OCI-LY7 (cell line): ENCODE measurements around the gene CYRIA. TPM values are rescaled to one million over a fixed set of nuclear protein-coding genes. Genes with fewer than 3 reads are reported as not detected.

Source experiments
- BruUV-seq: library from RNA; stranded (reverse); fragments of 400-500 nt; replicated peaks from 2 replicates; lab custom pipeline; 2021; lab: Mats Ljungman, UMichigan
- CTCF ChIA-PET: fragments of 300-600 bp; sonication (Branson Sonifier 250); formaldehyde crosslinking; loops from one replicate; lab custom pipeline; 2022; ENCODE audit warnings: antibody characterized with exemption; ENCODE audit not compliant: unreplicated experiment; lab: Charles Lee
- POLR2A ChIA-PET: fragments of 300-600 bp; sonication (Branson Sonifier 250); formaldehyde crosslinking; loops from one replicate; lab custom pipeline; 2022; ENCODE audit warnings: antibody characterized with exemption; lab: Charles Lee
- DNase-seq: peaks from one replicate; pipeline ENCODE4 v3.0.0-alpha.2; 2015; ENCODE audit warnings: low spot score
- H2AFZ ChIP-seq: fragments of 200-600 bp; sonication (generic), shearing (Covaris generic); 2 replicates; pipeline ENCODE4 v1.6.1; 2014; ENCODE audit warnings: mild to moderate bottlenecking, antibody characterized with exemption, low read length, moderate library complexity
- H3K27ac ChIP-seq: fragments of 200-600 bp; sonication (generic); 2 replicates; pipeline ENCODE4 v1.5.1; 2014; ENCODE audit warnings: mixed run types, low read depth, mild to moderate bottlenecking, moderate library complexity, low read length, inconsistent platforms; ENCODE audit not compliant: poor library complexity, severe bottlenecking
- H3K36me3 ChIP-seq: fragments of 200-600 bp; sonication (generic); 2 replicates; pipeline ENCODE4 v1.6.1; 2014; ENCODE audit warnings: mild to moderate bottlenecking, antibody characterized with exemption, low read length, moderate library complexity, mixed read lengths; ENCODE audit not compliant: insufficient read depth
- H3K4me1 ChIP-seq: fragments of 200-600 bp; sonication (generic); 2 replicates; pipeline ENCODE4 v1.5.1; 2014; ENCODE audit warnings: mild to moderate bottlenecking, low read length; ENCODE audit not compliant: insufficient read depth, poor library complexity, severe bottlenecking
- H3K4me2 ChIP-seq: fragments of 200-600 bp; sonication (generic); 2 replicates; pipeline ENCODE4 v1.6.1; 2014; ENCODE audit warnings: mild to moderate bottlenecking, low read length
- H3K4me3 ChIP-seq: fragments of 200-600 bp; sonication (generic); 2 replicates; pipeline ENCODE4 v1.5.1; 2014; ENCODE audit warnings: mild to moderate bottlenecking, low read depth, low read length; ENCODE audit not compliant: poor library complexity, severe bottlenecking
- H3K79me2 ChIP-seq: fragments of 200-600 bp; sonication (generic); 2 replicates; pipeline ENCODE4 v1.6.1; 2016; ENCODE audit warnings: low read depth, mild to moderate bottlenecking, low read length, moderate library complexity, mixed read lengths; ENCODE audit not compliant: insufficient read depth
- H3K9me2 ChIP-seq: fragments of 200-600 bp; sonication (generic); 2 replicates; pipeline ENCODE4 v1.6.1; 2016; ENCODE audit warnings: mild to moderate bottlenecking, low read length, mixed read lengths; ENCODE audit not compliant: insufficient read depth
- H3K9me3 ChIP-seq: fragments of 200-600 bp; sonication (generic); 2 replicates; pipeline ENCODE4 v1.6.1; 2014; ENCODE audit warnings: mild to moderate bottlenecking, mixed run types, low read length, mixed read lengths
- H4K20me1 ChIP-seq: fragments of 200-600 bp; sonication (generic); 2 replicates; pipeline ENCODE4 v1.6.1; 2014; ENCODE audit warnings: mild to moderate bottlenecking, antibody characterized with exemption, low read length, moderate library complexity, mixed read lengths; ENCODE audit not compliant: insufficient read depth
- EZH2phosphoT487 ChIP-seq: fragments of 200-600 bp; sonication (generic); IDR thresholded peaks from 2 replicates; pipeline ENCODE4 v1.6.1; 2018; ENCODE audit warnings: low read depth, borderline replicate concordance, mild to moderate bottlenecking, mixed run types, antibody characterized with exemption, low read length, moderate library complexity, mixed read lengths
- intact Hi-C: fragments of 100-400 bp; cut with micrococcal nuclease; formaldehyde crosslinking; loops from one replicate; pipeline ENCODE4 v1.10.0; 2022; ENCODE audit not compliant: unreplicated experiment
- total RNA-seq, 2 experiments: library from RNA; depleted of rRNA in 1 of 2; stranded (reverse); fragments of >200 nt in 1 of 2; shearing (Covaris generic) in 1 of 2; gene quantifications; 2 replicates each; pipeline ENCODE4 v1.2.3, GENCODE V29; 2014 to 2022
- TF ChIP-seq, protein P1 (sequence below): fragments of 200-600 bp; sonication (generic); conservative IDR thresholded peaks from 2 replicates; pipeline ENCODE4 v1.5.1; 2014; ENCODE audit warnings: mild to moderate bottlenecking, antibody characterized with exemption, low read length, moderate library complexity, mixed read lengths

The CYRIA gene
- total RNA-seq, 2 experiments from 2014 or later = 5.0 to 11.7 TPM

DNA sequence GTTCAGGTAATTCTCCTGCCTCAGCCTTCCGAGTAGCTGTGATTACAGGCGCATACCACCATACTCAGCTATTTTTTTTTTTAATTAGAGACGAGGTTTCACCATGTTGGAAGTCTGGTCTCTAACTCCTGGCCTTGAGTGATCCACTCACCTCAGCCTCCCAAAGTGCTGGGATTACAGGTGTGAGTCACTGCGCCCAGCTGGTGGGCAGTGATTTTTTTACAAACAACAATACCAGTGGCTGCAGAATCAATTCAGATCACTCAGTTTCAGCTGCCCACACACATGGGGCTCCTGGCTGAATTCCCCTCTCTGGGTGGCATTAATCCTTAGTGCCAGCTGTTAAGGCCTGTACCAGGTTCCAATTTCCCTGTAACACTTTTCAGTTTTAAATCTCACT, 13.3 kb upstream of the CYRIA start:
- CTCF ChIA-PET = interaction anchor here (0.8 to 1.3 kb wide), 2 partner anchors 10 to 61 kb away, joined by 3 read pairs; no protein-coding TSS in a partner anchor
- H3K36me3 ChIP-seq = no peaks in the 10 kb centered on the region; the same call in 1 of the 2 replicates

DNA sequence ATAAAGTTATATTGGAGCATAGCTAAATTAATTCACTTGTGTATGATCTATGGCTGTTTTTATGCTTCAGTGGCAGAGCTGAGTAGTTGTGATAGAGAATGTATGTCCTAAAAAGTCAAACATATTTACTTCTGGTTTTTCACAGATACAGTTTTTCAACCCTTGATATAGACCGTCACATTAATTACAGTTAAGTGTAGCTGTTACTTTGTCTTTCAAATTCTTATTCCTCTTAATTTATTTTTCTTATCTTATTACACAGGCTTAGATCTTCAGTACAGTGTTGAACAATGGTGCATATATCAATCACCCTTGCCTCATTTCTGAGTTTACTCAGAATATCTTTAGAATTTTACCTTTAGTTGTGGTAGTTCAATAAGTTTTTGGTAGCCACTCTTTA, 12.2 kb upstream of the CYRIA start:
- Histone ChIP-seq H3K4me2 (no peak overlapping the region), H2AFZ (no peak overlapping the region), H3K9me2 (no peaks in the 10 kb centered on the region), H3K4me3 (no peak overlapping the region), H3K79me2 (no peaks in the 10 kb centered on the region), H3K36me3 (no peaks in the 10 kb centered on the region; the same call in 1 of the 2 replicates), H3K4me1 (peaks cover 31% of the 10 kb centered on the region), H3K9me3 (peaks cover 21% of the 10 kb centered on the region), H4K20me1 (no peaks in the 10 kb centered on the region), H3K27ac (no peak overlapping the region)
- no peak for TF ChIP-seq EZH2phosphoT487
- TF ChIP-seq, protein P1, sequence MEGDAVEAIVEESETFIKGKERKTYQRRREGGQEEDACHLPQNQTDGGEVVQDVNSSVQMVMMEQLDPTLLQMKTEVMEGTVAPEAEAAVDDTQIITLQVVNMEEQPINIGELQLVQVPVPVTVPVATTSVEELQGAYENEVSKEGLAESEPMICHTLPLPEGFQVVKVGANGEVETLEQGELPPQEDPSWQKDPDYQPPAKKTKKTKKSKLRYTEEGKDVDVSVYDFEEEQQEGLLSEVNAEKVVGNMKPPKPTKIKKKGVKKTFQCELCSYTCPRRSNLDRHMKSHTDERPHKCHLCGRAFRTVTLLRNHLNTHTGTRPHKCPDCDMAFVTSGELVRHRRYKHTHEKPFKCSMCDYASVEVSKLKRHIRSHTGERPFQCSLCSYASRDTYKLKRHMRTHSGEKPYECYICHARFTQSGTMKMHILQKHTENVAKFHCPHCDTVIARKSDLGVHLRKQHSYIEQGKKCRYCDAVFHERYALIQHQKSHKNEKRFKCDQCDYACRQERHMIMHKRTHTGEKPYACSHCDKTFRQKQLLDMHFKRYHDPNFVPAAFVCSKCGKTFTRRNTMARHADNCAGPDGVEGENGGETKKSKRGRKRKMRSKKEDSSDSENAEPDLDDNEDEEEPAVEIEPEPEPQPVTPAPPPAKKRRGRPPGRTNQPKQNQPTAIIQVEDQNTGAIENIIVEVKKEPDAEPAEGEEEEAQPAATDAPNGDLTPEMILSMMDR = no peak
- BruUV-seq = no TSS peak
- intact Hi-C loops = no loop called here
- ChIA-PET POLR2A (interaction anchor here (1.3 to 3.3 kb wide), 4 partner anchors 13 to 56 kb away, joined by 3 to 15 read pairs (median 8); no protein-coding TSS in a partner anchor), CTCF (no interaction called here)
- DNase-seq = no peak

More for the DNA sequence above, 13.3 kb upstream of the CYRIA start:
- BruUV-seq = no TSS peak
- POLR2A ChIA-PET = interaction anchor here (0.7 to 3.3 kb wide), 10 partner anchors 9 to 68 kb away, joined by 3 to 15 read pairs (median 4); no protein-coding TSS in a partner anchor
- no peaks in the 10 kb centered on the region for H3K79me2 ChIP-seq
- H2AFZ ChIP-seq = peak overlapping the region; percentile 68; the same call in 1 of the 2 replicates
- H3K9me3 ChIP-seq = peaks cover 21% of the 10 kb centered on the region
- no peaks in the 10 kb centered on the region for H3K9me2 ChIP-seq
- no peak overlapping the region for H3K27ac ChIP-seq
- H3K4me1 ChIP-seq = peaks cover 31% of the 10 kb centered on the region
- no peak for DNase-seq
- H3K4me2 ChIP-seq = 0 out of 2 replicates have a peak overlapping the region, but pooled peaks have one; percentile 22
- H4K20me1 ChIP-seq = no peaks in the 10 kb centered on the region
- no peak overlapping the region for H3K4me3 ChIP-seq
- TF ChIP-seq, protein P1 = no peak
- no peak for TF ChIP-seq EZH2phosphoT487
- intact Hi-C loops = no loop called here

DNA sequence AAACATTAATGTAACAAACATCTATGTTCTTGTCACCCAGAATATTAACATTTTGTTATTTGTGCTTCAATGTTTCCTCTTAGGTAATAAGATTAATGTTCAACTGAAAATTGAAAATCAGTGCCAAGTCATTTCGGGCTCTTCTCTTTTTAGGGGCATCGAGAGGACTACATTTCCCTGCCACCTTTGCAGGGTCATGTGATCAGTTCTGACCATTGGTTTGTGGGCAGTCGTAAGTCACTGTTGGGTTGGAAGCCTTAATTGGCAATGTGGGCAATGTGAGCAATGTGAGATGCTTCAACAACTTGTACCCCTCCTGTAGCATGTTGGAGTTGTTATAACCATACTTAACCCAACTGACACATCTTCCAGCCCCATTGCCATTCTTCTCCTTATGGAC, 10.1 kb upstream of the CYRIA start:
- H3K4me2 ChIP-seq = no peak overlapping the region
- H3K27ac ChIP-seq = no peak overlapping the region
- H3K4me1 ChIP-seq = peaks cover 31% of the 10 kb centered on the region
- no peak overlapping the region for H2AFZ ChIP-seq
- no peaks in the 10 kb centered on the region for H3K9me2 ChIP-seq
- TF ChIP-seq, protein P1 = no peak
- no peak for TF ChIP-seq EZH2phosphoT487
- H4K20me1 ChIP-seq = no peaks in the 10 kb centered on the region
- H3K36me3 ChIP-seq = no peaks in the 10 kb centered on the region; the same call in 1 of the 2 replicates
- H3K4me3 ChIP-seq = no peak overlapping the region
- intact Hi-C loops = no loop called here
- no peak for DNase-seq
- peaks cover 21% of the 10 kb centered on the region for H3K9me3 ChIP-seq
- no peaks in the 10 kb centered on the region for H3K79me2 ChIP-seq
- ChIA-PET CTCF (no interaction called here), POLR2A (interaction anchor here (0.7 kb wide), 1 partner anchor 302 kb away, joined by 3 read pairs; no protein-coding TSS in a partner anchor)
- BruUV-seq = no TSS peak
